PFSK-1 (cell line): Measurements from ENCODE around the gene CHIT1.

Experiments used
- FOXP2 ChIP-seq: optimal IDR thresholded peaks from 2 replicates; pipeline ENCODE3; 2011; ENCODE audit warnings: borderline replicate concordance, control low read depth, inconsistent platforms; ENCODE audit not compliant: insufficient read depth; ENCODE audit errors: extremely low read length, extremely low read depth
- POLR2AphosphoS5 ChIP-seq: IDR thresholded peaks from 2 replicates; pipeline ENCODE4 v1.6.1; 2012; ENCODE audit warnings: low read depth, mild to moderate bottlenecking, control low read depth, low read length, moderate library complexity
- TAF1 ChIP-seq: IDR thresholded peaks from 2 replicates; pipeline ENCODE4 v1.6.1; 2012; ENCODE audit warnings: low read length, control low read depth, borderline replicate concordance; ENCODE audit not compliant: insufficient read depth

DNA sequence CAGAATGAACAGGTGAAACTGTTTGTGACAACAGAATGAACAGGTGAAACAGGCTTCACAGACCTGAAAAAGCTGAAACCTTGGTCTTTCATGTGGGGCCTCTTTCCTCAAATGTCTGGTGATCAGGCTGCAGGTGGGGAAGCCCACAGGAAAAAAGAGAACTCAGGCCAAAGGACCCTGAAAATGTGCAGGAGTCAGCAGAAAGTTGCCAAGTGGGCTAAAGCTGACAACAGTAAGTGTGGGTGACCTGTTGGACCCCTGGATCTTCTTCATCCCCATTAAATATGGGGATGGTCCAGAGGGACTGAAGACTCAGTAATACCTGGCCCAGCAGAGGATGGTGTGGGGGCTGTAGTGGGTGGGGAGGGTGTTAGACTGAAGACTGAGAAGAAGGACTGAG, 9.1 kb upstream of the CHIT1 start:
- TF ChIP-seq POLR2AphosphoS5 (no peak), TAF1 (no peak), FOXP2 (no peak)
